ENCODE results near the gene SFT2D3. TPM values are rescaled to one million over a fixed set of nuclear protein-coding genes. Genes with fewer than 3 reads are reported as not detected.

SFT2D3 gene
- total RNA-seq, result 1 to 10 TPM; 5.5 to 6.6 (median 6.4) TPM
- total RNA-seq (2013), result 11.7 TPM

- intact Hi-C loops (cut with micrococcal nuclease), result loop anchor here (1.0 to 5.0 kb wide), 6 partner anchors 111 to 391 kb away; partner anchors contain the start of genes IWS1, MAP3K2, POLR2D and SAP130
- under 1% methylated on average over 44 of the region's 44 CpGs for WGBS (ENCODE audit: insufficient coverage)
- Histone ChIP-seq H3K27ac (ENCODE audit: low read length) (peak within 1 kb of the TSS; percentile 94), H3K9me3 (ENCODE audit: control insufficient read depth, insufficient read depth, low read length) (no peaks in the 10 kb centered on the region), H3K4me3 (ENCODE audit: low read length) (peak within 1 kb of the TSS; percentile 61), H3K4me1 (ENCODE audit: control insufficient read depth, insufficient read depth, low read length) (peaks cover 33% of the 10 kb centered on the region), H3K27me3 (ENCODE audit: control insufficient read depth, insufficient read depth, low read length) (no peaks in the 10 kb centered on the region), H3K36me3 (ENCODE audit: control insufficient read depth, insufficient read depth, low read length) (peaks cover 15% of the 10 kb centered on the region)
- TF ChIP-seq CTCF (IDR thresholded peaks at IDR 0.05), result no peak
- Mint-ChIP-seq H3K9me3 (no peaks in the 10 kb centered on the region), H3K27me3 (ENCODE audit: low read depth in 2 of 2) (no peaks in the 10 kb centered on the region), H3K4me1 (peaks cover 35 to 36% of the 10 kb centered on the region in 2 donors), H3K27ac (peak within 1 kb of the TSS; percentile 97 to 98), H3K4me3 (peak within 1 kb of the TSS; percentile 93), H3K36me3 (no peaks in the 10 kb centered on the region)
- DNase-seq (peak; percentile 83 to 95), ATAC-seq (peak; percentile 75 to 87 (median 76))
Observed at GRCh38 chr2:127701193-127701650, at the start of gene SFT2D3. SFT2D3 (plus strand) TSS chr2:127701497; CDS start chr2:127701529, 32 bp downstream.

GRCh38 chr2:127651971-127652550 is 49.2 kb upstream of the SFT2D3 start:
- Histone ChIP-seq H3K4me1 (ENCODE audit: control insufficient read depth, insufficient read depth, low read length) (peaks cover 11% of the 10 kb centered on the region), H3K4me3 (ENCODE audit: low read length) (no peak overlapping the region), H3K36me3 (ENCODE audit: control insufficient read depth, insufficient read depth, low read length) (no peaks in the 10 kb centered on the region), H3K9me3 (ENCODE audit: control insufficient read depth, insufficient read depth, low read length) (no peaks in the 10 kb centered on the region), H3K27me3 (ENCODE audit: control insufficient read depth, insufficient read depth, low read length) (no peaks in the 10 kb centered on the region), H3K27ac (ENCODE audit: low read length) (no peak overlapping the region)
- no peak overlapping the region for H3K4me3 Mint-ChIP-seq
- no peak for DNase-seq
- peaks cover 0 to 9% of the 10 kb centered on the region in 2 donors for H3K4me1 Mint-ChIP-seq
- H3K27me3 Mint-ChIP-seq (ENCODE audit: low read depth in 2 of 2), result peaks cover 0 to 4% of the 10 kb centered on the region in 2 donors
- no peak for TF ChIP-seq CTCF (IDR thresholded peaks at IDR 0.05)
- no peak for ATAC-seq
- intact Hi-C loops (cut with micrococcal nuclease), result no loop called here
- H3K36me3 Mint-ChIP-seq, result no peaks in the 10 kb centered on the region
- H3K9me3 Mint-ChIP-seq, result no peaks in the 10 kb centered on the region
- H3K27ac Mint-ChIP-seq, result no peak overlapping the region
- WGBS (ENCODE audit: insufficient coverage), result 75% methylated on average over 14 of the region's 14 CpGs

- WGBS (ENCODE audit: insufficient coverage), result 85% methylated on average over 25 of the region's 25 CpGs
- no peaks in the 10 kb centered on the region for H3K36me3 ChIP-seq (ENCODE audit: control insufficient read depth, insufficient read depth, low read length)
- no peak overlapping the region for H3K27ac Mint-ChIP-seq
- no peak for ATAC-seq
- peaks cover 0 to 8% of the 10 kb centered on the region in 2 donors for H3K4me1 Mint-ChIP-seq
- peaks cover 11% of the 10 kb centered on the region for H3K4me1 ChIP-seq (ENCODE audit: control insufficient read depth, insufficient read depth, low read length)
- no peaks in the 10 kb centered on the region for H3K9me3 Mint-ChIP-seq
- no peaks in the 10 kb centered on the region for H3K27me3 ChIP-seq (ENCODE audit: control insufficient read depth, insufficient read depth, low read length)
- no peaks in the 10 kb centered on the region for H3K9me3 ChIP-seq (ENCODE audit: control insufficient read depth, insufficient read depth, low read length)
- no peak overlapping the region for H3K4me3 ChIP-seq (ENCODE audit: low read length)
- H3K4me3 Mint-ChIP-seq, result no peak overlapping the region
- no peaks in the 10 kb centered on the region for H3K36me3 Mint-ChIP-seq
- intact Hi-C loops (cut with micrococcal nuclease), result no loop called here
- no peak overlapping the region for H3K27ac ChIP-seq (ENCODE audit: low read length)
- no peak for DNase-seq
- peaks cover 0 to 4% of the 10 kb centered on the region in 2 donors for H3K27me3 Mint-ChIP-seq (ENCODE audit: low read depth in 2 of 2)
- no peak for TF ChIP-seq CTCF (IDR thresholded peaks at IDR 0.05)
Observed at GRCh38 chr2:127652786-127653357, 48.4 kb upstream of the SFT2D3 start.
